HL-60 (cell line): ENCODE measurements around the gene MYO16.

Experiments used
- CTCF ChIP-seq: IDR thresholded peaks from one replicate; pipeline ENCODE4 v1.5.1; 2011; ENCODE audit warnings: low read length, control low read depth, inconsistent platforms; ENCODE audit not compliant: insufficient read depth
- GABPA ChIP-seq: IDR thresholded peaks from 2 replicates; pipeline ENCODE4 v1.6.1; 2012; ENCODE audit warnings: low read depth
- POLR2AphosphoS5 ChIP-seq: IDR thresholded peaks from 2 replicates; pipeline ENCODE4 v1.6.1; 2012; ENCODE audit warnings: low read depth
- REST ChIP-seq: IDR thresholded peaks from 2 replicates; pipeline ENCODE4 v1.6.1; 2012; ENCODE audit warnings: low read depth; ENCODE audit not compliant: insufficient replicate concordance
- SPI1 ChIP-seq: IDR thresholded peaks from 2 replicates; pipeline ENCODE4 v1.6.1; 2012; ENCODE audit warnings: low read depth, mild to moderate bottlenecking, borderline replicate concordance

GRCh38 chr13:108915095-108915633 is 285.8 kb downstream of the MYO16 start:
- TF ChIP-seq CTCF = peak; percentile 25
- no peak for TF ChIP-seq POLR2AphosphoS5
- no peak for TF ChIP-seq GABPA
- no peak for TF ChIP-seq REST
- no peak for TF ChIP-seq SPI1
